RWPE2 (cell line): ENCODE measurements around the gene PIBF1.
"Not testable (repeated sequence)": the region's sequence is repeated elsewhere in the genome, so short reads cannot be mapped to it uniquely, and the experiment has no call there.

Experiments used
- ATAC-seq: fragments of 200-7000 bp; cut with Tn5 transposase; 3 replicates; pipeline ENCODE4 v1.9.1; 2021; ENCODE audit warnings: low read depth
- DNase-seq: peaks from one replicate; pipeline ENCODE4 v3.0.0-alpha.2; 2020; ENCODE audit warnings: low spot score
- H3K27ac ChIP-seq: fragments of 450-650 bp; 2 replicates; pipeline ENCODE4 v1.5.1; 2017; ENCODE audit warnings: mild to moderate bottlenecking; ENCODE audit not compliant: poor library complexity, severe bottlenecking
- H3K27me3 ChIP-seq: fragments of 250-450 bp; sonication (Bioruptor Pico); 2 replicates; pipeline ENCODE4 v1.5.1; 2021; ENCODE audit warnings: mild to moderate bottlenecking, moderate library complexity; ENCODE audit not compliant: insufficient read depth, poor library complexity, severe bottlenecking
- H3K36me3 ChIP-seq: fragments of 250-450 bp; sonication (Bioruptor Pico); 2 replicates; pipeline ENCODE4 v1.5.1; 2020; ENCODE audit warnings: low read depth, mild to moderate bottlenecking, moderate library complexity
- H3K4me1 ChIP-seq: fragments of 250-450 bp; sonication (Bioruptor Pico); 2 replicates; pipeline ENCODE4 v1.5.1; 2021; ENCODE audit warnings: mild to moderate bottlenecking, moderate library complexity; ENCODE audit not compliant: insufficient read depth, poor library complexity, severe bottlenecking
- H3K4me3 ChIP-seq: fragments of 250-450 bp; sonication (Bioruptor Pico); 2 replicates; pipeline ENCODE4 v1.5.1; 2021; ENCODE audit warnings: mild to moderate bottlenecking, moderate library complexity; ENCODE audit not compliant: severe bottlenecking
- H3K9me3 ChIP-seq: fragments of 250-450 bp; sonication (Bioruptor Pico); 2 replicates; pipeline ENCODE4 v1.5.1; 2021; ENCODE audit warnings: mild to moderate bottlenecking, moderate library complexity; ENCODE audit not compliant: severe bottlenecking
- CTCF ChIP-seq: fragments of 450-650 bp; IDR thresholded peaks from one replicate; pipeline ENCODE4 v1.5.1; 2017; ENCODE audit warnings: mild to moderate bottlenecking, moderate library complexity; ENCODE audit not compliant: poor library complexity, severe bottlenecking

Gene PIBF1

GRCh38 chr13:73040484-73040883 is 258.6 kb downstream of the PIBF1 start:
- no peak overlapping the region for H3K4me3 ChIP-seq
- no peak for ATAC-seq
- TF ChIP-seq CTCF, result no peak
- no peaks in the 10 kb centered on the region for H3K9me3 ChIP-seq
- H3K27me3 ChIP-seq, result no peaks in the 10 kb centered on the region
- DNase-seq, result no peak
- H3K4me1 ChIP-seq, result peaks cover 7% of the 10 kb centered on the region
- H3K36me3 ChIP-seq, result no peaks in the 10 kb centered on the region
- H3K27ac ChIP-seq, result no peak overlapping the region

GRCh38 chr13:73040968-73041596 is 259.1 kb downstream of the PIBF1 start:
- H3K27me3 ChIP-seq, result no peaks in the 10 kb centered on the region
- no peaks in the 10 kb centered on the region for H3K36me3 ChIP-seq
- H3K27ac ChIP-seq, result no peak overlapping the region
- no peak overlapping the region for H3K4me3 ChIP-seq
- no peaks in the 10 kb centered on the region for H3K9me3 ChIP-seq
- TF ChIP-seq CTCF, result no peak
- ATAC-seq (no peak; the same call in 2 of the 3 replicates), DNase-seq (no peak)
- peaks cover 7% of the 10 kb centered on the region for H3K4me1 ChIP-seq

GRCh38 chr13:73045031-73045430 is 263.1 kb downstream of the PIBF1 start:
- H3K27me3 ChIP-seq, result no peaks in the 10 kb centered on the region
- H3K4me3 ChIP-seq, result no peak overlapping the region
- no peak for TF ChIP-seq CTCF
- H3K27ac ChIP-seq, result no peak overlapping the region
- no peak for ATAC-seq
- H3K4me1 ChIP-seq, result peaks cover 7% of the 10 kb centered on the region
- no peaks in the 10 kb centered on the region for H3K36me3 ChIP-seq
- H3K9me3 ChIP-seq, result no peaks in the 10 kb centered on the region
- DNase-seq, result no peak

- H3K9me3 ChIP-seq, ATAC-seq, H3K27ac ChIP-seq, H3K36me3 ChIP-seq, H3K4me3 ChIP-seq, H3K4me1 ChIP-seq, H3K27me3 ChIP-seq, DNase-seq: not testable (repeated sequence)
Observed at GRCh38 chr13:73048615-73049014, 266.7 kb downstream of the PIBF1 start.

GRCh38 chr13:73054712-73055111 is 272.8 kb downstream of the PIBF1 start:
- no peak for DNase-seq
- Histone ChIP-seq H3K27ac (peak overlapping the region; percentile 92), H3K4me3 (no peak overlapping the region), H3K36me3 (no peaks in the 10 kb centered on the region), H3K9me3 (no peaks in the 10 kb centered on the region), H3K27me3 (no peaks in the 10 kb centered on the region), H3K4me1 (peaks cover 23% of the 10 kb centered on the region)
- ATAC-seq, result no peak
- no peak for TF ChIP-seq CTCF
